Fibroblast of the aortic adventitia (primary cell): ENCODE results near the gene SOBP. TPM values are rescaled to one million over a fixed set of nuclear protein-coding genes. Genes with fewer than 3 reads are reported as not detected.
A peak's percentile ranks its signal among the peaks of the same experiment; 100 is the strongest.

Source experiments
- DNase-seq: peaks from one replicate; pipeline ENCODE4 v3.0.0-alpha.2; 2010; ENCODE audit warnings: low read depth
- H3K4me3 ChIP-seq: 2 replicates; pipeline ENCODE4 v1.5.1; 2011; ENCODE audit warnings: low read depth, mild to moderate bottlenecking, control low read depth, low read length, moderate library complexity
- CTCF ChIP-seq: IDR thresholded peaks from 2 replicates; pipeline ENCODE4 v1.5.1; 2011; ENCODE audit warnings: mild to moderate bottlenecking, low read length, control low read depth, inconsistent platforms; ENCODE audit not compliant: insufficient read depth
- total RNA-seq: library from RNA; depleted of rRNA; stranded (reverse); fragments of >200 nt; gene quantifications from 2 replicates; pipeline ENCODE4 v1.2.3, GENCODE V29; 2012; ENCODE audit warnings: low replicate concordance

Gene SOBP
- total RNA-seq, 1 donor = 7.9 TPM

DNA sequence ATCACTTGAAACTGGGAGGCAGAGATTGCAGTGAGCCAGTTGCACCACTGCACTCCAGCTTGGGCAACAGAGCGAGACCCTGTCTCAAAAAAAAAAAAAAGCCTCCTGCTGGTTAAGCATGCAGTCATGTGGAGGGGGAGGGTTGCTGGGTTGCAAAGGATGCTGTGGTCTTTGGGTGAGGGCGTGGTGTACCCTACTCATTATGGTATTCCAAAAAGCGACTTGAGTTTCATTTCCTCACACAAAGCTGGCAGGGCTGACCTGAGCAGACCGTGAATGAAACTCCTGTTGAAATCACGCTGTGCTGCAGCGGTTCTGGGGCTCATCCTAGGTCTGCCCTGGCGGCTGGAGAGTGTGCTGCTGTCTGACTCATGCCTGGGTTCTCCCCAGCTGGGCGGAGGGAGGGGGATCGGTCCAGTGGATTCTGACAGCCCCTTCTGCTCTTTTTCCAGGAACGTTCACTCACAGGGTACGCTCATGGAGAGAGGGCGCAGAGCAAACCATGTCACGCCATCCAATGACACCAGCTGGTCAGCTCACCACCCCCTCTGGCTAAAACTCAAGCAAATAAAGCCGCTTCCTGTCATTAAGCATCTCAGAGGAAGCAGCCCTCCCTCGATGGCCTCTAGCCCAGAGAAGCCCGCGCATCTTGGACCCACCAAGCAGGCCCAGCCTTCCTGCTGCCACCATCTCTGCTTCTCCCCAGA lies 168.0 kb downstream of the SOBP start:
- peak; percentile 71 for DNase-seq
- peak overlapping the region; percentile 28 for H3K4me3 ChIP-seq
- TF ChIP-seq CTCF = peak; percentile 58

DNA sequence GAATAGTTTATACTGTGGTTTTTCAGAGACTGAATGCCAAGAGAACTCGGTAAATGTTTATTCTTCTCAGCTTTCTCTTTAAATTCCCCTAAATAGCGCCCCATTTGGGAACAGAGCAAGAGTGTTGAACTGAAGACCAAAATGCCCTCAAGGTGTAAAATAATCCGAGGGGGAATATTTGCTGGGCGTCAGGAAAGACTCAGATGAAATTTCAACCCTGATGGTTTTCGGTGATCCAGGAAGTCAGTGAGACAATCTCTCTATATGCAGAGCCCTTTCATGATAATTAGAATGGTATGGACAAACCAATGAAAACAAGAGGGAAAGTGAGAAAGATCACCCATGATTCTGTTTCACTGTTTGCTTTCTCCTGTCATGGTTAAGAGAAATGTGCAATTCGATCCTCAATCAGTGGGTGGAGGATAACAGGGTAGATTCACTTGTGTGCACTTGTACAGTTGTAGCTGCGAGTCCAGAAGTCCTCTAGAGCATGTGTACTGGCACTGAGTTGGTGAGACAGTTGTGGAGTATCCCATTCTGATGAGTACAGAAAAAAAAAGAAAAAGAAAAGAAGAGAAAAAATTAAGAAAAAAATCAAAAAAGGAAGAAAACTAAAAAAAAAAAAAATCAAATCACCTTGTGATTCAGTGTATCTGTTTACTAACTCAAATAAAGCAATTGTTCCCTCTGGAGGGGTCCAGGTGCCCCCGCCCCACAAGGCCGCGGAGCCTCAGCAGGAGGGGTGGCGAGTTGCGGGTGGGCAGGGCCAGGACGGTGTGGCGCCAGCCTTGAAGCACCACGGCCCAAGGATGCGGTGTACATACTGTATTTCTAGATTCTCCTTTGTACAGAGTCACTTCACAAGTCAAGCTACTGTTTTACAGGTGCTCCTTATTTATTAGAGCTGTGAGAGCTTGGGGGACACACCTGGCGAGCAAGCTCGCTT lies 169.3 kb downstream of the SOBP start:
- no peak overlapping the region for H3K4me3 ChIP-seq
- TF ChIP-seq CTCF = no peak
- no peak for DNase-seq

- no peak overlapping the region for H3K4me3 ChIP-seq
- no peak for DNase-seq
- no peak for TF ChIP-seq CTCF
Measured at GRCh38 chr6:107660839-107661238, 170.9 kb downstream of the SOBP start.

DNA sequence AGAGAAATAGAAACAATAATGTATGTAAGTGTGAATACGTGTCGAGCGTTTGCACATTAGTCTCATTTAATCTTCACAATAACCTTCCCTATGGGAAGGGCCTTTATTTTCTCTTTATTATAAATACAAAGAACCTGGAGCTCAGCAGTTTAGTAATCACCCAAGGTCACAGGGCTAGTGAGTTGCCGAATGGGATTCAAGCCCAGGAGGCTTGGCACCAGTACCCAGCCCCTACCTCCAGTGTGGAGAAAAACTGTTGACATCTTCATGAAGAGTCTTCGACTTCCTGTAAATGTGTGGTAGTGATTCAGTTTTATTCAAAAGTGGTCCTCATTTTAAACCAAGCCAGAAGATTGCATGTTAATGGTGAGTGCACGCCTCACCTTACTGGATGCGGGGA lies 171.4 kb downstream of the SOBP start:
- no peak overlapping the region for H3K4me3 ChIP-seq
- no peak for DNase-seq
- TF ChIP-seq CTCF = no peak

GRCh38 chr6:107662333-107662732 lies 172.4 kb downstream of the SOBP start:
- H3K4me3 ChIP-seq = no peak overlapping the region
- no peak for DNase-seq
- no peak for TF ChIP-seq CTCF

DNA sequence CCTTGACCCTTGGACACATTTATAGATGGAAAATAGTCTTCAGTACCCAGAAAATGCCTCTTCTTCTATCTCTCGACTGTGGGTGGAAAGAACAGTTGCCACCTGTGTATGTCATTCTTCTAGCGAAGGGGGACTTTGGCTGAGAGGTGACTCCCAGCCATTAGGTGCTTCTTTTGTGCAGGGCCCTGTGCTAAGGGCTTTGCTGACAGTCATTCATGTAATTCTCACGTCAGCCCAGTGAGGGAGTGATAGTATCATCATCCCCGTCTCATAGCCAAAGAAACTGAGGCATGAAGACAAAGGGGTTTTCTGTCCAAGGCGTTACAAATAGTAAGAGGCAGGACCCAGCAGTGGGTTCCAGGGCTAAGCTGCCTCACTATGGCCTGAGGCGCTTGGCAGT lies 173.4 kb downstream of the SOBP start:
- no peak overlapping the region for H3K4me3 ChIP-seq
- no peak for TF ChIP-seq CTCF
- no peak for DNase-seq
